Hindlimb muscle (tissue), 1 donor: ENCODE data around the gene RAB40B. TPM values are rescaled to one million over a fixed set of nuclear protein-coding genes. Genes with fewer than 3 reads are reported as not detected.

Experiments
- DNase-seq: peaks from one replicate; pipeline ENCODE4 v3.0.0-alpha.2; 2013
- polyA plus RNA-seq: library from polyadenylated mRNA; unstranded; fragments of 120-200 nt; gene quantifications from one replicate; pipeline ENCODE4 v1.2.1, GENCODE V29; 2013; ENCODE audit not compliant: insufficient read length

Gene RAB40B
- polyA plus RNA-seq, 1 donor, result 87.4 TPM

- DNase-seq, result peak; percentile 96
Observed at GRCh38 chr17:82716203-82717010, 17.9 kb upstream of the RAB40B start, which contains the start of gene FN3KRP. Gene FN3KRP, plus strand, starts transcription at chr17:82716706. Its CDS starts 50 bp downstream, at chr17:82716756.

GRCh38 chr17:82713071-82713723 is 14.7 kb upstream of the RAB40B start:
- no peak for DNase-seq

- no peak for DNase-seq
Observed at GRCh38 chr17:82710499-82711232, 12.2 kb upstream of the RAB40B start.

GRCh38 chr17:82709676-82710498 is 11.4 kb upstream of the RAB40B start:
- no peak for DNase-seq

GRCh38 chr17:82709024-82709675 is 10.7 kb upstream of the RAB40B start:
- DNase-seq, result no peak

- no peak for DNase-seq
Observed at GRCh38 chr17:82705756-82706155, 7.3 kb upstream of the RAB40B start.

GRCh38 chr17:82704886-82705285 is 6.4 kb upstream of the RAB40B start:
- DNase-seq, result no peak

GRCh38 chr17:82703935-82704865 is 5.7 kb upstream of the RAB40B start:
- no peak for DNase-seq

GRCh38 chr17:82703036-82703745 is 4.7 kb upstream of the RAB40B start:
- no peak for DNase-seq

- no peak for DNase-seq
Observed at GRCh38 chr17:82702231-82702927, 3.9 kb upstream of the RAB40B start.

- no peak for DNase-seq
Observed at GRCh38 chr17:82699551-82699950, 1.1 kb upstream of the RAB40B start.

- no peak for DNase-seq
Observed at GRCh38 chr17:82698974-82699442, 510 bp upstream of the RAB40B start.

- DNase-seq, result no peak
Observed at GRCh38 chr17:82697808-82698064, 762 bp downstream of the RAB40B start.

- no peak for DNase-seq
Observed at GRCh38 chr17:82696916-82697807, 1.3 kb downstream of the RAB40B start.

- DNase-seq, result no peak
Observed at GRCh38 chr17:82696259-82696658, 2.2 kb downstream of the RAB40B start.

- no peak for DNase-seq
Observed at GRCh38 chr17:82694647-82695046, 3.9 kb downstream of the RAB40B start.

GRCh38 chr17:82693168-82693867 is 5.2 kb downstream of the RAB40B start:
- no peak for DNase-seq

- DNase-seq, result no peak
Observed at GRCh38 chr17:82692268-82692667, 6.2 kb downstream of the RAB40B start.
